CD4-positive, alpha-beta memory T cell (primary cell): ENCODE results near the gene PRPSAP2. TPM values are rescaled to one million over a fixed set of nuclear protein-coding genes. Genes with fewer than 3 reads are reported as not detected.
A peak's percentile ranks its signal among the peaks of the same experiment; 100 is the strongest.
"Not testable (repeated sequence)": the region's sequence is repeated elsewhere in the genome, so short reads cannot be mapped to it uniquely, and the experiment has no call there.

Source experiments
- CTCF ChIA-PET: fragments of 350-600 bp; sonication (Branson Sonifier 250); formaldehyde crosslinking; loops from one replicate; lab custom pipeline; 2021; ENCODE audit warnings: inconsistent platforms; ENCODE audit not compliant: partially characterized antibody; lab: Charles Lee
- POLR2A ChIA-PET: fragments of 350-600 bp; sonication (Branson Sonifier 250); formaldehyde crosslinking; loops from one replicate; lab custom pipeline; 2021; ENCODE audit not compliant: partially characterized antibody; lab: Charles Lee
- DNase-seq, 5 donors: peaks; one replicate each; pipeline versions ENCODE4 v3.0.0 to v3.0.0-alpha.2; 2020 to 2022; ENCODE audit warnings: mixed read lengths in 1 of 5
- H3K27ac ChIP-seq: one replicate; pipeline ENCODE4 v1.7.0; 2013; ENCODE audit warnings: low read depth, low read length
- H3K27me3 ChIP-seq: 2 replicates; pipeline ENCODE4 v1.7.0; 2013; ENCODE audit warnings: mild to moderate bottlenecking, low read length, moderate library complexity; ENCODE audit not compliant: insufficient read depth
- H3K36me3 ChIP-seq: 2 replicates; pipeline ENCODE4 v1.7.0; 2013; ENCODE audit warnings: mild to moderate bottlenecking, low read length, moderate library complexity; ENCODE audit not compliant: insufficient read depth
- H3K4me1 ChIP-seq: 2 replicates; pipeline ENCODE4 v1.7.0; 2013; ENCODE audit warnings: mild to moderate bottlenecking, low read length, moderate library complexity; ENCODE audit not compliant: insufficient read depth
- H3K4me3 ChIP-seq, 2 donors: one replicate each; pipeline ENCODE4 v1.7.0; 2013; ENCODE audit warnings: low read length in 2 of 2, mild to moderate bottlenecking in 1 of 2
- H3K9me3 ChIP-seq, 2 donors: one replicate each; pipeline ENCODE4 v1.7.0; 2013; ENCODE audit warnings: low read length in 2 of 2, control low read depth in 1 of 2; ENCODE audit not compliant: control insufficient read depth in 1 of 2
- H3K27ac Mint-ChIP-seq, 7 donors: one replicate each; pipeline ENCODE4 v1.8.0; 2020 to 2021; ENCODE audit warnings: mixed read lengths in 7 of 7, mild to moderate bottlenecking in 6 of 7, inconsistent platforms in 3 of 7, moderate library complexity in 3 of 7
- H3K27me3 Mint-ChIP-seq, 2 donors: one replicate each; pipeline ENCODE4 v1.8.0; 2020 to 2021; ENCODE audit warnings: mixed read lengths in 2 of 2
- H3K36me3 Mint-ChIP-seq, 2 donors: one replicate each; pipeline ENCODE4 v1.8.0; 2020 to 2021; ENCODE audit warnings: mixed read lengths in 2 of 2, inconsistent platforms in 1 of 2, mild to moderate bottlenecking in 1 of 2
- H3K4me1 Mint-ChIP-seq, 4 donors: one replicate each; pipeline ENCODE4 v1.8.0; 2020 to 2021; ENCODE audit warnings: mixed read lengths in 4 of 4, mild to moderate bottlenecking in 1 of 4
- H3K4me3 Mint-ChIP-seq, 8 donors: one replicate each; pipeline ENCODE4 v1.8.0; 2020 to 2021; ENCODE audit warnings: mixed read lengths in 8 of 8, mild to moderate bottlenecking in 7 of 8, moderate library complexity in 6 of 8, inconsistent platforms in 3 of 8
- H3K9me3 Mint-ChIP-seq, 8 donors: one replicate each; pipeline ENCODE4 v1.8.0; 2020 to 2021; ENCODE audit warnings: mixed read lengths in 8 of 8, mild to moderate bottlenecking in 5 of 8, inconsistent platforms in 3 of 8, moderate library complexity in 1 of 8
- intact Hi-C: fragments of 100-400 bp; cut with micrococcal nuclease; formaldehyde crosslinking; loops from one replicate; pipeline ENCODE4 v1.15.1; 2023
- polyA plus RNA-seq, 2 donors: library from polyadenylated mRNA; unstranded; fragments of 300-500 nt; fragmentation: Illumina TruSeq; gene quantifications; one replicate each; pipeline ENCODE4 v1.2.3, GENCODE V29; 2021
- total RNA-seq, 2 experiments: library from RNA; stranded (reverse); gene quantifications; one replicate each; pipeline ENCODE4 v1.2.3, GENCODE V29; 2021

PRPSAP2 gene
- total RNA-seq, result 10 to 100 TPM; 52.7 to 55.6 TPM
- 10 to 100 TPM; 32.3 to 45.9 TPM for polyA plus RNA-seq

- no peaks in the 10 kb centered on the region for H3K36me3 ChIP-seq
- H3K4me3 ChIP-seq, result peak within 1 kb of the TSS; percentile 63 to 87
- peaks cover 53% of the 10 kb centered on the region for H3K4me1 ChIP-seq
- intact Hi-C loops, result loop anchor here (1.0 to 10.0 kb wide), 4 partner anchors 47 to 517 kb away; partner anchors contain the start of genes FAM83G, MAPK7 and TVP23B
- peak within 1 kb of the TSS; percentile 73 to 98 (median 92) for H3K27ac Mint-ChIP-seq
- peaks cover 0 to 8% of the 10 kb centered on the region in 2 donors for H3K36me3 Mint-ChIP-seq
- peaks cover 34 to 64% (median 47%) of the 10 kb centered on the region in 4 donors for H3K4me1 Mint-ChIP-seq
- peak within 1 kb of the TSS; percentile 72 for H3K27ac ChIP-seq
- no peaks in the 10 kb centered on the region for H3K27me3 ChIP-seq
- H3K4me3 Mint-ChIP-seq, result peak within 1 kb of the TSS; percentile 87 to 99 (median 94)
- no peaks in the 10 kb centered on the region for H3K9me3 Mint-ChIP-seq
- POLR2A ChIA-PET, result interaction anchor here (0.8 to 2.3 kb wide), 15 partner anchors 9 to 542 kb away, joined by 3 to 22 read pairs (median 4); partner anchors contain the start of gene FAM83G
- no peaks in the 10 kb centered on the region for H3K27me3 Mint-ChIP-seq
- DNase-seq, result peak; percentile 90 to 94 (median 92)
- H3K9me3 ChIP-seq, result no peaks in the 10 kb centered on the region
- CTCF ChIA-PET, result interaction anchor here (0.8 to 2.5 kb wide), 4 partner anchors 10 to 232 kb away, joined by 3 to 12 read pairs (median 4); no protein-coding TSS in a partner anchor
Measured at GRCh38 chr17:18857864-18858566, at the start of gene PRPSAP2. Gene PRPSAP2, plus strand, starts transcription at chr17:18858131. Its CDS starts 7,703 bp downstream, at chr17:18865834.

- H3K9me3 ChIP-seq, H3K4me3 Mint-ChIP-seq, H3K4me1 ChIP-seq, H3K27me3 ChIP-seq, intact Hi-C loops, H3K27me3 Mint-ChIP-seq, POLR2A ChIA-PET, H3K36me3 ChIP-seq, H3K27ac ChIP-seq, H3K4me3 ChIP-seq, H3K27ac Mint-ChIP-seq, DNase-seq, H3K9me3 Mint-ChIP-seq, H3K36me3 Mint-ChIP-seq, H3K4me1 Mint-ChIP-seq: not testable (repeated sequence)
- CTCF ChIA-PET, result interaction anchor here (1.6 kb wide), 1 partner anchor 43 kb away, joined by 3 read pairs; no protein-coding TSS in a partner anchor
Measured at GRCh38 chr17:18815924-18816323, 42.0 kb upstream of the PRPSAP2 start.

GRCh38 chr17:18816489-18817371 lies 41.2 kb upstream of the PRPSAP2 start:
- H3K4me1 Mint-ChIP-seq, H3K4me1 ChIP-seq, H3K9me3 Mint-ChIP-seq, H3K27ac ChIP-seq, intact Hi-C loops, H3K36me3 Mint-ChIP-seq, H3K4me3 Mint-ChIP-seq, H3K27ac Mint-ChIP-seq, H3K27me3 Mint-ChIP-seq, H3K36me3 ChIP-seq, H3K4me3 ChIP-seq, POLR2A ChIA-PET, H3K27me3 ChIP-seq, H3K9me3 ChIP-seq: not testable (repeated sequence)
- CTCF ChIA-PET, result interaction anchor here (1.1 to 1.6 kb wide), 2 partner anchors 42 to 144 kb away, joined by 3 read pairs; no protein-coding TSS in a partner anchor
- peak; percentile 59 to 66 (median 65) for DNase-seq

GRCh38 chr17:18821430-18821829 lies 36.5 kb upstream of the PRPSAP2 start:
- H3K27me3 ChIP-seq, H3K36me3 ChIP-seq, H3K27me3 Mint-ChIP-seq, CTCF ChIA-PET, H3K4me3 Mint-ChIP-seq, POLR2A ChIA-PET, DNase-seq, H3K27ac ChIP-seq, H3K4me3 ChIP-seq, H3K4me1 Mint-ChIP-seq, H3K9me3 Mint-ChIP-seq, intact Hi-C loops, H3K9me3 ChIP-seq, H3K4me1 ChIP-seq, H3K27ac Mint-ChIP-seq, H3K36me3 Mint-ChIP-seq: not testable (repeated sequence)

- intact Hi-C loops, H3K4me1 ChIP-seq, H3K4me3 ChIP-seq, H3K27ac Mint-ChIP-seq, H3K9me3 ChIP-seq, H3K4me3 Mint-ChIP-seq, H3K4me1 Mint-ChIP-seq, H3K27me3 Mint-ChIP-seq, H3K9me3 Mint-ChIP-seq, DNase-seq, H3K27me3 ChIP-seq, H3K27ac ChIP-seq, H3K36me3 ChIP-seq, POLR2A ChIA-PET, H3K36me3 Mint-ChIP-seq, CTCF ChIA-PET: not testable (repeated sequence)
Measured at GRCh38 chr17:18827613-18828012, 30.3 kb upstream of the PRPSAP2 start.

GRCh38 chr17:18848501-18848900 lies 9.4 kb upstream of the PRPSAP2 start:
- no peak for DNase-seq
- no peak overlapping the region for H3K27ac ChIP-seq
- no peaks in the 10 kb centered on the region for H3K4me1 ChIP-seq
- Mint-ChIP-seq H3K27me3 (peaks cover 0 to 1% of the 10 kb centered on the region in 2 donors), H3K9me3 (no peaks in the 10 kb centered on the region), H3K4me1 (no peaks in the 10 kb centered on the region), H3K27ac (no peak overlapping the region), H3K36me3 (no peaks in the 10 kb centered on the region), H3K4me3 (no peak overlapping the region)
- H3K27me3 ChIP-seq, result no peaks in the 10 kb centered on the region
- CTCF ChIA-PET, result no interaction called here
- no peaks in the 10 kb centered on the region for H3K36me3 ChIP-seq
- intact Hi-C loops, result no loop called here
- no peaks in the 10 kb centered on the region for H3K9me3 ChIP-seq
- no peak overlapping the region for H3K4me3 ChIP-seq
- POLR2A ChIA-PET, result no interaction called here

GRCh38 chr17:18850679-18851078 lies 7.3 kb upstream of the PRPSAP2 start:
- Histone ChIP-seq H3K27ac (no peak overlapping the region), H3K9me3 (no peaks in the 10 kb centered on the region), H3K4me3 (no peak overlapping the region), H3K4me1 (peaks cover 9% of the 10 kb centered on the region), H3K36me3 (no peaks in the 10 kb centered on the region), H3K27me3 (no peaks in the 10 kb centered on the region)
- H3K4me3 Mint-ChIP-seq, result no peak overlapping the region
- DNase-seq, result no peak
- H3K4me1 Mint-ChIP-seq, result peaks cover 4 to 10% (median 5%) of the 10 kb centered on the region in 4 donors
- intact Hi-C loops, result loop anchor here (10.0 kb wide), 2 partner anchors 54 to 524 kb away; partner anchors contain the start of gene MAPK7
- H3K36me3 Mint-ChIP-seq, result no peaks in the 10 kb centered on the region
- H3K27me3 Mint-ChIP-seq, result peaks cover 0 to 1% of the 10 kb centered on the region in 2 donors
- CTCF ChIA-PET, result no interaction called here
- H3K27ac Mint-ChIP-seq, result peak overlapping the region in 1 of 7 donors; percentile 41
- no peaks in the 10 kb centered on the region for H3K9me3 Mint-ChIP-seq
- POLR2A ChIA-PET, result no interaction called here
